Endothelial cell (in vitro differentiated cells): ENCODE results near the gene FGG. TPM values are rescaled to one million over a fixed set of nuclear protein-coding genes. Genes with fewer than 3 reads are reported as not detected.

Experiments
- DNase-seq: peaks from one replicate; pipeline ENCODE4 v3.0.0; 2021; ENCODE audit warnings: low spot score
- H3K27ac Mint-ChIP-seq: one replicate; pipeline ENCODE4 v1.8.0; 2021; ENCODE audit warnings: mixed read lengths, inconsistent platforms; ENCODE audit not compliant: unreplicated experiment
- H3K27me3 Mint-ChIP-seq: one replicate; pipeline ENCODE4 v1.8.0; 2021; ENCODE audit warnings: mild to moderate bottlenecking, moderate library complexity, mixed read lengths, inconsistent platforms; ENCODE audit not compliant: unreplicated experiment
- H3K36me3 Mint-ChIP-seq: one replicate; pipeline ENCODE4 v1.8.0; 2021; ENCODE audit warnings: mild to moderate bottlenecking, low read depth, mixed read lengths, inconsistent platforms; ENCODE audit not compliant: unreplicated experiment
- H3K4me1 Mint-ChIP-seq: one replicate; pipeline ENCODE4 v1.8.0; 2021; ENCODE audit warnings: mild to moderate bottlenecking, mixed read lengths, inconsistent platforms; ENCODE audit not compliant: unreplicated experiment
- H3K4me3 Mint-ChIP-seq: one replicate; pipeline ENCODE4 v1.8.0; 2021; ENCODE audit warnings: mild to moderate bottlenecking, mixed read lengths, inconsistent platforms; ENCODE audit not compliant: unreplicated experiment
- H3K9me3 Mint-ChIP-seq: one replicate; pipeline ENCODE4 v1.8.0; 2021; ENCODE audit warnings: mixed read lengths, inconsistent platforms; ENCODE audit not compliant: unreplicated experiment
- CTCF ChIP-seq: fragments of 200-600 bp; sonication (generic); IDR thresholded peaks from one replicate; pipeline ENCODE4 v1.5.0; 2021; ENCODE audit warnings: antibody characterized with exemption; ENCODE audit not compliant: unreplicated experiment
- total RNA-seq: library from RNA; stranded (reverse); fragmentation: NEBNext Ultra II Directional; extraction: Animal tissue kit (Norgen Biotek cat#: 25700); gene quantifications from one replicate; pipeline ENCODE4 v1.2.1, GENCODE V29; 2021; ENCODE audit not compliant: unreplicated experiment

The FGG gene
- total RNA-seq, 1 donor from 2014 or later, result not detected

GRCh38 chr4:154565704-154566103, 46.8 kb downstream of the FGG start:
- no peak for TF ChIP-seq CTCF
- H3K4me1 Mint-ChIP-seq, result peaks cover 10% of the 10 kb centered on the region
- H3K9me3 Mint-ChIP-seq, result no peaks in the 10 kb centered on the region
- DNase-seq, result no peak
- H3K4me3 Mint-ChIP-seq, result no peak overlapping the region
- H3K27me3 Mint-ChIP-seq, result no peaks in the 10 kb centered on the region
- H3K36me3 Mint-ChIP-seq, result no peaks in the 10 kb centered on the region
- H3K27ac Mint-ChIP-seq, result no peak overlapping the region

- Mint-ChIP-seq H3K27ac (no peak overlapping the region), H3K4me3 (no peak overlapping the region), H3K27me3 (no peaks in the 10 kb centered on the region), H3K4me1 (peaks cover 10% of the 10 kb centered on the region), H3K36me3 (no peaks in the 10 kb centered on the region), H3K9me3 (no peaks in the 10 kb centered on the region)
- no peak for TF ChIP-seq CTCF
- DNase-seq, result no peak
Measured at GRCh38 chr4:154564311-154564710, 48.1 kb downstream of the FGG start.

GRCh38 chr4:154562697-154563254, 49.7 kb downstream of the FGG start, which contains the start of gene FGB:
TSS of gene FGB (plus strand) at chr4:154563011. CDS start at chr4:154563019, 8 bp downstream.
- TF ChIP-seq CTCF, result no peak
- Mint-ChIP-seq H3K9me3 (no peaks in the 10 kb centered on the region), H3K27me3 (no peaks in the 10 kb centered on the region), H3K4me3 (no peak within 1 kb of the TSS), H3K36me3 (no peaks in the 10 kb centered on the region), H3K4me1 (peaks cover 10% of the 10 kb centered on the region), H3K27ac (no peak within 1 kb of the TSS)
- DNase-seq, result no peak

GRCh38 chr4:154560824-154561231, 51.6 kb downstream of the FGG start:
- Mint-ChIP-seq H3K36me3 (no peaks in the 10 kb centered on the region), H3K27me3 (no peaks in the 10 kb centered on the region), H3K9me3 (no peaks in the 10 kb centered on the region), H3K27ac (no peak overlapping the region), H3K4me3 (no peak overlapping the region), H3K4me1 (no peaks in the 10 kb centered on the region)
- no peak for TF ChIP-seq CTCF
- no peak for DNase-seq

- H3K27me3 Mint-ChIP-seq, result no peaks in the 10 kb centered on the region
- H3K9me3 Mint-ChIP-seq, result no peaks in the 10 kb centered on the region
- H3K27ac Mint-ChIP-seq, result no peak overlapping the region
- H3K4me3 Mint-ChIP-seq, result no peak overlapping the region
- no peak for TF ChIP-seq CTCF
- H3K36me3 Mint-ChIP-seq, result no peaks in the 10 kb centered on the region
- no peaks in the 10 kb centered on the region for H3K4me1 Mint-ChIP-seq
- DNase-seq, result no peak
Measured at GRCh38 chr4:154560419-154560801, 52.0 kb downstream of the FGG start.
